ENCODE results near the gene PCDH7.

DNA sequence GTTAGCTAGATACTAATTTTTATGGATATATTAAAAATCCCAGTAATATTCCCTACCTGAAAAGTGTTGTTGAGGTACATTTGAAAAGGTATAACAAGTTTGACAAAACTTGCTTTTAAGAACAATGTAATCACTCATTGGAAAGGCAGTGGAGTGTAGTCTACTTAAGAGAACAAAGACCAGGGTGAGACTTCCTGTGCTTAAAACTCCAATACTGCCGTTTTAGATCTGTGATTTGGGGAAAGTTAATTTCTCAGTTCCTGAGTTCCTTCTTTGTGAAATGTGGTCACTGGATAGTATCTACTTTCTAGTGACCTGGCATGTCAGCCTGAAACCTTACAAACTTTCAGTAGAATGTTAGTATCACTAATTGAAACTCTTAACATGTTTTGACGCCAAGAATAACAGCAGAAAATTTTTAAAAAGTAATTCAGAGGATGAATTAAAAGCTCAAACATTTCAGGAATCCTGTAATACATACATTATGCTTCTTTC is 56.8 kb downstream of the PCDH7 start:
- TF ChIP-seq ZFP30 (CRISPR knock-in tag; IDR thresholded peaks at IDR 0.05) (no peak), ZFP3 (CRISPR knock-in tag; IDR thresholded peaks at IDR 0.05) (no peak), TOX (CRISPR knock-in tag; IDR thresholded peaks at IDR 0.05; ENCODE audit: borderline replicate concordance) (no peak), ZNF8 (CRISPR knock-in tag; IDR thresholded peaks at IDR 0.05) (no peak), ISL1 (CRISPR knock-in tag; IDR thresholded peaks at IDR 0.05) (no peak), TCF4 (CRISPR knock-in tag; IDR thresholded peaks at IDR 0.05; ENCODE audit: borderline replicate concordance) (no peak), RARB (CRISPR knock-in tag; IDR thresholded peaks at IDR 0.05) (no peak)
- TF ChIP-seq, protein P1, sequence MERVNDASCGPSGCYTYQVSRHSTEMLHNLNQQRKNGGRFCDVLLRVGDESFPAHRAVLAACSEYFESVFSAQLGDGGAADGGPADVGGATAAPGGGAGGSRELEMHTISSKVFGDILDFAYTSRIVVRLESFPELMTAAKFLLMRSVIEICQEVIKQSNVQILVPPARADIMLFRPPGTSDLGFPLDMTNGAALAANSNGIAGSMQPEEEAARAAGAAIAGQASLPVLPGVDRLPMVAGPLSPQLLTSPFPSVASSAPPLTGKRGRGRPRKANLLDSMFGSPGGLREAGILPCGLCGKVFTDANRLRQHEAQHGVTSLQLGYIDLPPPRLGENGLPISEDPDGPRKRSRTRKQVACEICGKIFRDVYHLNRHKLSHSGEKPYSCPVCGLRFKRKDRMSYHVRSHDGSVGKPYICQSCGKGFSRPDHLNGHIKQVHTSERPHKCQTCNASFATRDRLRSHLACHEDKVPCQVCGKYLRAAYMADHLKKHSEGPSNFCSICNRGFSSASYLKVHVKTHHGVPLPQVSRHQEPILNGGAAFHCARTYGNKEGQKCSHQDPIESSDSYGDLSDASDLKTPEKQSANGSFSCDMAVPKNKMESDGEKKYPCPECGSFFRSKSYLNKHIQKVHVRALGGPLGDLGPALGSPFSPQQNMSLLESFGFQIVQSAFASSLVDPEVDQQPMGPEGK (CRISPR knock-in tag; IDR thresholded peaks at IDR 0.05; ENCODE audit: borderline replicate concordance), result no peak

Measured in SK-N-SH treated with all-trans-retinoic acid at 6 μM for 48 hours (cell line).